Endothelial cell of umbilical vein (primary cell): Measurements from ENCODE around the gene SEH1L. TPM values are rescaled to one million over a fixed set of nuclear protein-coding genes. Genes with fewer than 3 reads are reported as not detected.

Source experiments
- BruUV-seq: library from RNA; stranded (reverse); fragments of 400-500 nt; replicated peaks from 2 replicates; lab custom pipeline; 2021; lab: Mats Ljungman, UMichigan
- CTCF ChIA-PET: fragments of 300-600, 350-600 bp; sonication (Branson Sonifier 250); formaldehyde crosslinking; loops from one replicate; lab custom pipeline; 2021; ENCODE audit warnings: antibody characterized with exemption, inconsistent platforms; lab: Charles Lee
- POLR2A ChIA-PET: fragments of 300-600, 350-600 bp; sonication (Branson Sonifier 250); formaldehyde crosslinking; loops from one replicate; lab custom pipeline; 2021; ENCODE audit warnings: antibody characterized with exemption, inconsistent platforms; lab: Charles Lee
- DNase-seq: peaks from one replicate; pipeline ENCODE4 v3.0.0-alpha.2; 2011; ENCODE audit warnings: low read depth, low spot score
- FAIRE-seq: peaks from 2 replicates; lab custom pipeline; 2011; peaks lifted over from hg19 to GRCh38; lab: Jason Lieb, UNC
- H2AFZ ChIP-seq: 2 replicates; pipeline ENCODE4 v1.6.0; 2012; ENCODE audit warnings: low read depth, low read length, control low read depth, inconsistent platforms
- H3K27ac ChIP-seq: 2 replicates; pipeline ENCODE4 v1.5.1; 2011; ENCODE audit warnings: low read depth, mild to moderate bottlenecking, control low read depth, low read length, moderate library complexity; ENCODE audit not compliant: insufficient read depth
- H3K27me3 ChIP-seq, 2 experiments: 2 replicates each; pipeline versions ENCODE4 v1.6.0 to v1.6.1; 2011; ENCODE audit warnings: low read length in 2 of 2, mixed read lengths in 1 of 2; ENCODE audit not compliant: control insufficient read depth in 2 of 2, insufficient read depth in 2 of 2
- H3K36me3 ChIP-seq, 2 experiments: 2 replicates in 1 of 2; 3 replicates in 1 of 2; pipeline ENCODE4 v1.5.1; 2011; ENCODE audit warnings: low read length in 2 of 2, mild to moderate bottlenecking in 1 of 2, moderate library complexity in 1 of 2; ENCODE audit not compliant: control insufficient read depth in 2 of 2, insufficient read depth in 2 of 2; ENCODE audit errors: extremely low read depth in 1 of 2
- H3K4me1 ChIP-seq: 3 replicates; pipeline ENCODE4 v1.5.1; 2011; ENCODE audit warnings: mild to moderate bottlenecking, low read length; ENCODE audit not compliant: control insufficient read depth, insufficient read depth; ENCODE audit errors: extremely low read depth
- H3K4me2 ChIP-seq: 2 replicates; pipeline ENCODE4 v1.6.1; 2011; ENCODE audit warnings: low read length, control low read depth, mixed read lengths; ENCODE audit not compliant: insufficient read depth
- H3K4me3 ChIP-seq, 3 experiments: fragments of 200-600 bp in 1 of 3; sonication (generic), shearing (Covaris generic) in 1 of 3; replicated peaks in 1 of 3; 2 replicates each; pipeline ENCODE4 v1.5.1; 2011 to 2016; ENCODE audit warnings: control low read depth in 3 of 3, low read length in 3 of 3, mild to moderate bottlenecking in 2 of 3, inconsistent platforms in 1 of 3, low read depth in 1 of 3, moderate library complexity in 1 of 3; ENCODE audit not compliant: insufficient read depth in 1 of 3
- H3K79me2 ChIP-seq: 2 replicates; pipeline ENCODE4 v1.6.0; 2012; ENCODE audit warnings: low read length, inconsistent platforms; ENCODE audit not compliant: control insufficient read depth, insufficient read depth
- H3K9ac ChIP-seq: replicated peaks from 2 replicates; pipeline ENCODE3; 2011; ENCODE audit warnings: low read length, control low read depth; ENCODE audit not compliant: insufficient read depth; ENCODE audit errors: extremely low read depth
- H3K9me1 ChIP-seq: replicated peaks from 3 replicates; pipeline ENCODE4 v1.6.0; 2011; ENCODE audit warnings: mild to moderate bottlenecking, low read length; ENCODE audit not compliant: control insufficient read depth, insufficient read depth; ENCODE audit errors: extremely low read depth
- H3K9me3 ChIP-seq: replicated peaks from 2 replicates; pipeline ENCODE4 v1.5.1; 2012; ENCODE audit warnings: low read length, inconsistent platforms; ENCODE audit not compliant: control insufficient read depth, insufficient read depth
- H4K20me1 ChIP-seq: replicated peaks from 2 replicates; pipeline ENCODE3; 2011; ENCODE audit warnings: mild to moderate bottlenecking, low read length; ENCODE audit not compliant: control insufficient read depth, insufficient read depth; ENCODE audit errors: extremely low read depth
- EZH2 ChIP-seq: IDR thresholded peaks from 2 replicates; pipeline ENCODE4 v1.6.1; 2012; ENCODE audit warnings: borderline replicate concordance, low read depth, mild to moderate bottlenecking, moderate library complexity, low read length, inconsistent platforms; ENCODE audit not compliant: severe bottlenecking
- GATA2 ChIP-seq: IDR thresholded peaks from 2 replicates; pipeline ENCODE4 v1.7.0; 2011; ENCODE audit warnings: low read depth, mild to moderate bottlenecking, moderate library complexity, mixed read lengths, low read length; ENCODE audit not compliant: insufficient read length, insufficient read depth
- JUN ChIP-seq: IDR thresholded peaks from 2 replicates; pipeline ENCODE4 v1.6.1; 2011; ENCODE audit warnings: borderline replicate concordance, low read depth; ENCODE audit not compliant: insufficient read length, insufficient read depth
- MYC ChIP-seq: IDR thresholded peaks from one replicate; pipeline ENCODE4 v1.6.1; 2011; ENCODE audit warnings: mild to moderate bottlenecking, low read depth, low read length
- dilution Hi-C: fragments of 300-500 bp; cut with MboI; formaldehyde crosslinking; loops from one replicate; pipeline ENCODE4 v1.15.0; 2019; ENCODE audit warnings: low sequenced_read_pairs; ENCODE audit not compliant: extremely low pct_ligation_motif_present
- intact Hi-C: fragments of 100-400 bp; cut with micrococcal nuclease; formaldehyde crosslinking; loops from one replicate; pipeline ENCODE4 v1.10.0; 2022
- polyA plus RNA-seq, 4 experiments: library from polyadenylated mRNA; depleted of rRNA in 3 of 4; stranded (reverse) in 3 of 4; unstranded in 1 of 4; fragments of >200 nt; gene quantifications; 2 replicates each; pipeline versions ENCODE4 v1.2.1 to v1.2.3, GENCODE V29; 2011 to 2012; ENCODE audit warnings: missing spikeins in 1 of 4
- total RNA-seq: library from RNA; stranded (reverse); gene quantifications from 2 replicates; pipeline ENCODE4 v1.2.3, GENCODE V29; 2021
- TF ChIP-seq, protein P1 (sequence below): IDR thresholded peaks from 2 replicates; pipeline ENCODE4 v1.6.1; 2011; ENCODE audit not compliant: insufficient read depth, insufficient read length
- TF ChIP-seq, protein P2 (sequence below), 2 donors: IDR thresholded peaks; 1 replicate in 1 of 2; 2 replicates in 1 of 2; pipeline ENCODE4 v1.5.1; 2011; ENCODE audit warnings: low read length in 2 of 2, mild to moderate bottlenecking in 2 of 2, moderate library complexity in 2 of 2, control low read depth in 1 of 2, inconsistent platforms in 1 of 2, low read depth in 1 of 2; ENCODE audit not compliant: insufficient read depth in 1 of 2; ENCODE audit errors: extremely low read depth in 1 of 2

The SEH1L gene
- total and polyA plus RNA-seq, 2 donors (not counting 3 experiments of a cell fraction or from before 2014, with no cell fraction given): 19.8 to 42.8 TPM

DNA sequence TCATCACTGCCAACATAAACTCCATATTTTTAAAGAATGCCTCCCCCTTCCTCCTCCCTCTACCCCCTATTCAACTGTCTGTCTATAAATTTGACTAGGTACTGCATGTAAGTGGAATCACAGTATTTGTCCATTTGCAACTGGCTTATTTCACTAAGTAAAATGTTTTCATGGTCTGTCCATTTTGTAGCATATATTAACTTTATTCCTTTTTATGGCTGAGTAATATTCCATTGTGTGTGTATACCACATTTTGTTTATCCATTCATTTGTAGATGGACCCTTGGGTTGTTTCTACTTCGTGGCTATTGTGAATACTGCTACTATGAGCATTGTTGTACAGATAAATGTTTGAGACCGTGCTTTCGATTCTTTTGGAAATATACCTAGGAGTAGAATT, 10.7 kb downstream of the SEH1L start:
- H3K79me2 ChIP-seq: peaks cover 9% of the 10 kb centered on the region
- no peak overlapping the region for H2AFZ ChIP-seq
- DNase-seq (no peak), FAIRE-seq (no peak)
- peaks cover 2 to 8% of the 10 kb centered on the region in 2 experiments for H3K36me3 ChIP-seq
- H3K4me3 ChIP-seq: no peak overlapping the region
- H3K4me1 ChIP-seq: no peaks in the 10 kb centered on the region
- H3K4me2 ChIP-seq: no peak overlapping the region
- H4K20me1 ChIP-seq: no peaks in the 10 kb centered on the region
- H3K27me3 ChIP-seq: no peaks in the 10 kb centered on the region
- H3K27ac ChIP-seq: no peak overlapping the region
- H3K9me1 ChIP-seq: no peaks in the 10 kb centered on the region
- dilution Hi-C loops: no loop called here
- POLR2A ChIA-PET: no interaction called here
- no peak overlapping the region for H3K9ac ChIP-seq
- H3K9me3 ChIP-seq: no peaks in the 10 kb centered on the region
- BruUV-seq: no TSS peak
- CTCF ChIA-PET: no interaction called here
- TF ChIP-seq, protein P1, sequence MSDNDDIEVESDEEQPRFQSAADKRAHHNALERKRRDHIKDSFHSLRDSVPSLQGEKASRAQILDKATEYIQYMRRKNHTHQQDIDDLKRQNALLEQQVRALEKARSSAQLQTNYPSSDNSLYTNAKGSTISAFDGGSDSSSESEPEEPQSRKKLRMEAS: no peak
- TF ChIP-seq JUN (no peak), MYC (no peak)
- TF ChIP-seq, protein P2, sequence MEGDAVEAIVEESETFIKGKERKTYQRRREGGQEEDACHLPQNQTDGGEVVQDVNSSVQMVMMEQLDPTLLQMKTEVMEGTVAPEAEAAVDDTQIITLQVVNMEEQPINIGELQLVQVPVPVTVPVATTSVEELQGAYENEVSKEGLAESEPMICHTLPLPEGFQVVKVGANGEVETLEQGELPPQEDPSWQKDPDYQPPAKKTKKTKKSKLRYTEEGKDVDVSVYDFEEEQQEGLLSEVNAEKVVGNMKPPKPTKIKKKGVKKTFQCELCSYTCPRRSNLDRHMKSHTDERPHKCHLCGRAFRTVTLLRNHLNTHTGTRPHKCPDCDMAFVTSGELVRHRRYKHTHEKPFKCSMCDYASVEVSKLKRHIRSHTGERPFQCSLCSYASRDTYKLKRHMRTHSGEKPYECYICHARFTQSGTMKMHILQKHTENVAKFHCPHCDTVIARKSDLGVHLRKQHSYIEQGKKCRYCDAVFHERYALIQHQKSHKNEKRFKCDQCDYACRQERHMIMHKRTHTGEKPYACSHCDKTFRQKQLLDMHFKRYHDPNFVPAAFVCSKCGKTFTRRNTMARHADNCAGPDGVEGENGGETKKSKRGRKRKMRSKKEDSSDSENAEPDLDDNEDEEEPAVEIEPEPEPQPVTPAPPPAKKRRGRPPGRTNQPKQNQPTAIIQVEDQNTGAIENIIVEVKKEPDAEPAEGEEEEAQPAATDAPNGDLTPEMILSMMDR (IDR thresholded peaks at IDR 0.05; ENCODE audit: extremely low read depth in 1 of 2, insufficient read depth in 1 of 2, low read depth in 1 of 2, low read length in 2 of 2): no peak
- intact Hi-C loops: no loop called here

DNA sequence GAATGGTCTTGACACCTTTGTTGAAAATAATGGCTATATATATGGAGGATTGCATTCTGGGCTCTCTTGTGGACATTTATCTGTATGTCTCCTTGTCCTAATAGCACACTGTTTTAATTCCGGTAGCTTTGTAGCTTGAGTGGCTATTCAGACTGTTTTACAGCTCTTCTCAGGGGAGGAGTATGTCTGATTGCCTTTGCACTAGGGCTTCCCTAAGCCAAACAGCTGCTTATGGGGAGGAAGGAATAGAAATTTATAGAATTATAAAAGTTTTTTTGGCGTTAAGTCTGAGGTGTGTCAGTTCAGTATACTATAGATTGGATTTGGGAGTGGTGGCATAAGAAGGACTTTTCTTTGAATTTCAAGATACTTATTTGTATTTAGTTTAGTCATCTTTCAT, 12.6 kb downstream of the SEH1L start:
- Histone ChIP-seq H3K9ac (no peak overlapping the region), H3K27me3 (no peaks in the 10 kb centered on the region), H3K9me1 (no peaks in the 10 kb centered on the region), H3K4me2 (no peak overlapping the region), H4K20me1 (no peaks in the 10 kb centered on the region), H3K9me3 (no peaks in the 10 kb centered on the region), H3K79me2 (peaks cover 9% of the 10 kb centered on the region), H3K36me3 (peaks cover 2 to 9% of the 10 kb centered on the region in 2 experiments), H2AFZ (no peak overlapping the region), H3K4me1 (no peaks in the 10 kb centered on the region), H3K4me3 (no peak overlapping the region), H3K27ac (no peak overlapping the region)
- ChIA-PET POLR2A (no interaction called here), CTCF (no interaction called here)
- no peak for FAIRE-seq
- no TSS peak for BruUV-seq
- intact Hi-C loops (no loop called here), dilution Hi-C loops (no loop called here)
- TF ChIP-seq EZH2: no peak
- TF ChIP-seq, protein P2 (IDR thresholded peaks at IDR 0.05; ENCODE audit: extremely low read depth in 1 of 2, insufficient read depth in 1 of 2, low read depth in 1 of 2, low read length in 2 of 2): no peak
- no peak for TF ChIP-seq MYC
- no peak for TF ChIP-seq GATA2
- TF ChIP-seq, protein P1: no peak
- DNase-seq: no peak
